ENCODE measurements around the gene COX6A2.

COX6A2 gene

GRCh38 chr16:31407406-31407805 is 20.8 kb downstream of the COX6A2 start:
- DNase-seq, result no peak

- no peak for DNase-seq
Observed at GRCh38 chr16:31404353-31405064, 23.7 kb downstream of the COX6A2 start.

GRCh38 chr16:31403590-31404352 is 24.4 kb downstream of the COX6A2 start:
- DNase-seq, result no peak

- DNase-seq, result no peak
Observed at GRCh38 chr16:31402687-31403086, 25.5 kb downstream of the COX6A2 start.

- no peak for DNase-seq
Observed at GRCh38 chr16:31401436-31401835, 26.7 kb downstream of the COX6A2 start.

- DNase-seq, result no peak
Observed at GRCh38 chr16:31400191-31400590, 28.0 kb downstream of the COX6A2 start.

GRCh38 chr16:31397701-31398100 is 30.5 kb downstream of the COX6A2 start:
- no peak for DNase-seq

GRCh38 chr16:31397096-31397660 is 31.0 kb downstream of the COX6A2 start:
- no peak for DNase-seq

GRCh38 chr16:31395647-31396046 is 32.5 kb downstream of the COX6A2 start:
- DNase-seq, result no peak

- DNase-seq, result no peak
Observed at GRCh38 chr16:31393056-31393455, 35.1 kb downstream of the COX6A2 start, which contains the start of gene ITGAD. TSS of gene ITGAD (plus strand) at chr16:31393335. CDS start at chr16:31393361, 26 bp downstream.

- DNase-seq, result no peak
Observed at GRCh38 chr16:31390504-31391041, 37.6 kb downstream of the COX6A2 start.

- DNase-seq, result no peak
Observed at GRCh38 chr16:31388535-31388934, 39.6 kb downstream of the COX6A2 start.

- DNase-seq, result peak; percentile 8
Observed at GRCh38 chr16:31386157-31386984, 41.8 kb downstream of the COX6A2 start.

GRCh38 chr16:31385680-31386079 is 42.5 kb downstream of the COX6A2 start:
- no peak for DNase-seq

- DNase-seq, result peak; percentile 8
Observed at GRCh38 chr16:31382485-31383161, 45.5 kb downstream of the COX6A2 start.

- DNase-seq, result no peak
Observed at GRCh38 chr16:31380201-31380600, 48.0 kb downstream of the COX6A2 start.
